Lung (tissue), 12 donors: Measurements from ENCODE around the gene ERRFI1. TPM values are rescaled to one million over a fixed set of nuclear protein-coding genes. Genes with fewer than 3 reads are reported as not detected.

ENCODE experiments used
- ATAC-seq: fragments of 200-7000 bp; cut with Tn5 transposase; one replicate; pipeline ENCODE4 v1.9.1; 2020; ENCODE audit warnings: moderate number of reproducible peaks; ENCODE audit not compliant: insufficient read depth, low FRiP score
- DNase-seq, 3 donors: peaks; one replicate each; pipeline ENCODE4 v3.0.0-alpha.2; 2013 to 2017
- H3K27ac ChIP-seq, 2 donors: one replicate each; pipeline ENCODE4 v1.5.1; 2013; ENCODE audit warnings: mild to moderate bottlenecking in 2 of 2, moderate library complexity in 2 of 2, control low read depth in 1 of 2, inconsistent platforms in 1 of 2, low read depth in 1 of 2, low read length in 1 of 2
- H3K27me3 ChIP-seq, 3 donors: one replicate each; pipeline ENCODE4 v1.5.1; 2013; ENCODE audit warnings: low read length in 2 of 3; ENCODE audit not compliant: control insufficient read depth in 3 of 3, insufficient read depth in 3 of 3
- H3K36me3 ChIP-seq, 4 donors: one replicate each; pipeline ENCODE4 v1.5.1; 2013; ENCODE audit warnings: low read length in 4 of 4, mild to moderate bottlenecking in 1 of 4, moderate library complexity in 1 of 4; ENCODE audit not compliant: control insufficient read depth in 4 of 4, insufficient read depth in 4 of 4
- H3K4me1 ChIP-seq, 5 donors: one replicate each; pipeline ENCODE4 v1.5.1; 2013; ENCODE audit warnings: low read length in 5 of 5, mild to moderate bottlenecking in 2 of 5, moderate library complexity in 1 of 5; ENCODE audit not compliant: control insufficient read depth in 5 of 5, insufficient read depth in 5 of 5
- H3K4me3 ChIP-seq: one replicate; pipeline ENCODE4 v1.5.1; 2013; ENCODE audit warnings: mild to moderate bottlenecking, control low read depth, moderate library complexity
- H3K9ac ChIP-seq, 2 donors: one replicate each; pipeline ENCODE4 v1.5.1; 2013; ENCODE audit warnings: low read length in 2 of 2, control low read depth in 1 of 2; ENCODE audit not compliant: insufficient read depth in 1 of 2
- H3K9me3 ChIP-seq, 4 donors: one replicate each; pipeline ENCODE4 v1.5.1; 2013; ENCODE audit warnings: low read length in 3 of 4, mild to moderate bottlenecking in 1 of 4, moderate library complexity in 1 of 4; ENCODE audit not compliant: control insufficient read depth in 4 of 4, insufficient read depth in 3 of 4
- CTCF ChIP-seq: IDR thresholded peaks from 2 replicates; pipeline ENCODE4 v1.5.1; 2012; ENCODE audit warnings: mild to moderate bottlenecking; ENCODE audit errors: control extremely low read depth, extremely low read depth
- WGBS, 2 donors: extraction: QIAGEN DNeasy Blood & Tissue Kit; methylation state at CpG; one replicate each; pipeline ENCODE4 v1.1.7; 2013; 5-methylcytosine and 5-hydroxymethylcytosine counted together
- polyA plus RNA-seq, 2 donors: library from polyadenylated mRNA; stranded (reverse); fragments of 200-250 nt; gene quantifications; one replicate each; pipeline ENCODE4 v1.2.1, GENCODE V29; 2013
- total RNA-seq, 2 donors: library from RNA; depleted of rRNA in 1 of 2; stranded (reverse); fragments of >200 nt in 1 of 2; gene quantifications; one replicate each; pipeline ENCODE4 v1.2.1, GENCODE V29; 2014 to 2021
- donor health status: control.
- donor health status: control.
- donor health status: Bipolar disorder and iron deficiency.
- donor health status: healthy.
- donor health status: DM: yes; HTN: yes; CAD: no.

ERRFI1 gene
- total and polyA plus RNA-seq, 4 donors: 26.5 to 89.2 (median 61.4) TPM

- no peak for DNase-seq
- ATAC-seq: no peak
- no peak for TF ChIP-seq CTCF
- 90 to 96% methylated on average over 6 of the region's 6 CpGs for WGBS, 2 donors
- no peaks in the 10 kb centered on the region for H3K27me3 ChIP-seq
- peaks cover 0 to 15% (median 9%) of the 10 kb centered on the region in 5 donors for H3K4me1 ChIP-seq
- peak overlapping the region in 1 of 2 donors; percentile 32 for H3K27ac ChIP-seq
- peaks cover 0 to 1% (median 0%) of the 10 kb centered on the region in 4 donors for H3K36me3 ChIP-seq
- H3K4me3 ChIP-seq: no peak overlapping the region
- H3K9me3 ChIP-seq: no peaks in the 10 kb centered on the region
- H3K9ac ChIP-seq: no peak overlapping the region
Measured at GRCh38 chr1:8002329-8002910, 23.7 kb downstream of the ERRFI1 start.

GRCh38 chr1:7995437-7995836 lies 30.7 kb downstream of the ERRFI1 start:
- DNase-seq (no peak), ATAC-seq (no peak)
- no peak overlapping the region for H3K27ac ChIP-seq
- H3K9me3 ChIP-seq: no peaks in the 10 kb centered on the region
- no peak overlapping the region for H3K9ac ChIP-seq
- no peaks in the 10 kb centered on the region for H3K27me3 ChIP-seq
- no peak overlapping the region for H3K4me3 ChIP-seq
- no peaks in the 10 kb centered on the region for H3K4me1 ChIP-seq
- no peak for TF ChIP-seq CTCF
- H3K36me3 ChIP-seq: peaks cover 0 to 1% (median under 1%) of the 10 kb centered on the region in 4 donors
- 94 to 96% methylated on average over 5 of the region's 5 CpGs for WGBS, 2 donors

- DNase-seq (no peak), ATAC-seq (no peak)
- Histone ChIP-seq H3K9ac (no peak overlapping the region), H3K4me3 (no peak overlapping the region), H3K27ac (no peak overlapping the region), H3K4me1 (peaks cover 0 to 2% (median 0%) of the 10 kb centered on the region in 5 donors), H3K36me3 (peaks cover 0 to 7% (median 3%) of the 10 kb centered on the region in 4 donors), H3K9me3 (peaks cover 0 to 2% (median 0%) of the 10 kb centered on the region in 4 donors), H3K27me3 (no peaks in the 10 kb centered on the region)
- no peak for TF ChIP-seq CTCF
- 94 to 96% methylated on average over 1 of the region's 1 CpG for WGBS, 2 donors
Measured at GRCh38 chr1:7994827-7995226, 31.3 kb downstream of the ERRFI1 start.
